ENCODE results near the gene ZNF365. TPM values are rescaled to one million over a fixed set of nuclear protein-coding genes. Genes with fewer than 3 reads are reported as not detected.

The ZNF365 gene
- total and polyA plus RNA-seq, 7 donors: 0.06 to 0.19 (median 0.12) TPM; not detected in 3

DNA sequence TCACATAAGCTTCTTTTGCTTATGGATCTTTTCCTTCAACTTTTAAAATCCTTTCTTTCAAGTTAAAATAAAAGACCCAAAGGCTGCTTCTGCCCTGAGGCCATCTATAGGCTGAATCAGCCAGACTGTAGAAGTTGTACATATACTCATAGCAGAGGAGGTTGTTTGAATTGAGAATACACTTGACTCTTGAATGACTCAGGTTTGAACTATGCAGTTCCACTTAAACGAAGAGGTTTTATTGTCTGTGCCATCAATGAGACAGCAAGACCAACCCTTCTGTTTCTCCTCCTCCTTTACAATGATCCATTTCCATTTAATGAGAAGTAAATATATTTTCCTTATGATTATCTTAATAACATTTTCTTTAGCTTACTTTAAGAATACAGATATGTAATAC lies 5.8 kb downstream of the ZNF365 start:
- ATAC-seq (no peak), DNase-seq (no peak)
- Histone ChIP-seq H3K9me3 (no peaks in the 10 kb centered on the region), H3K4me3 (no peak overlapping the region), H3K36me3 (ENCODE audit: insufficient read depth in 1 of 2, low read depth in 1 of 2) (no peaks in the 10 kb centered on the region), H3K27me3 (ENCODE audit: insufficient read depth in 3 of 3, low read length in 2 of 3) (peaks cover 0 to 6% (median 0%) of the 10 kb centered on the region in 3 donors), H3K4me1 (no peaks in the 10 kb centered on the region), H3K27ac (no peak overlapping the region)
- intact Hi-C loops (cut with DNase I): no loop called here
- TF ChIP-seq, protein P1, sequence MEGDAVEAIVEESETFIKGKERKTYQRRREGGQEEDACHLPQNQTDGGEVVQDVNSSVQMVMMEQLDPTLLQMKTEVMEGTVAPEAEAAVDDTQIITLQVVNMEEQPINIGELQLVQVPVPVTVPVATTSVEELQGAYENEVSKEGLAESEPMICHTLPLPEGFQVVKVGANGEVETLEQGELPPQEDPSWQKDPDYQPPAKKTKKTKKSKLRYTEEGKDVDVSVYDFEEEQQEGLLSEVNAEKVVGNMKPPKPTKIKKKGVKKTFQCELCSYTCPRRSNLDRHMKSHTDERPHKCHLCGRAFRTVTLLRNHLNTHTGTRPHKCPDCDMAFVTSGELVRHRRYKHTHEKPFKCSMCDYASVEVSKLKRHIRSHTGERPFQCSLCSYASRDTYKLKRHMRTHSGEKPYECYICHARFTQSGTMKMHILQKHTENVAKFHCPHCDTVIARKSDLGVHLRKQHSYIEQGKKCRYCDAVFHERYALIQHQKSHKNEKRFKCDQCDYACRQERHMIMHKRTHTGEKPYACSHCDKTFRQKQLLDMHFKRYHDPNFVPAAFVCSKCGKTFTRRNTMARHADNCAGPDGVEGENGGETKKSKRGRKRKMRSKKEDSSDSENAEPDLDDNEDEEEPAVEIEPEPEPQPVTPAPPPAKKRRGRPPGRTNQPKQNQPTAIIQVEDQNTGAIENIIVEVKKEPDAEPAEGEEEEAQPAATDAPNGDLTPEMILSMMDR (IDR thresholded peaks at IDR 0.05): no peak
- WGBS, 3 donors: 30 to 47% (median 40%) methylated on average over 1 of the region's 1 CpG

DNA sequence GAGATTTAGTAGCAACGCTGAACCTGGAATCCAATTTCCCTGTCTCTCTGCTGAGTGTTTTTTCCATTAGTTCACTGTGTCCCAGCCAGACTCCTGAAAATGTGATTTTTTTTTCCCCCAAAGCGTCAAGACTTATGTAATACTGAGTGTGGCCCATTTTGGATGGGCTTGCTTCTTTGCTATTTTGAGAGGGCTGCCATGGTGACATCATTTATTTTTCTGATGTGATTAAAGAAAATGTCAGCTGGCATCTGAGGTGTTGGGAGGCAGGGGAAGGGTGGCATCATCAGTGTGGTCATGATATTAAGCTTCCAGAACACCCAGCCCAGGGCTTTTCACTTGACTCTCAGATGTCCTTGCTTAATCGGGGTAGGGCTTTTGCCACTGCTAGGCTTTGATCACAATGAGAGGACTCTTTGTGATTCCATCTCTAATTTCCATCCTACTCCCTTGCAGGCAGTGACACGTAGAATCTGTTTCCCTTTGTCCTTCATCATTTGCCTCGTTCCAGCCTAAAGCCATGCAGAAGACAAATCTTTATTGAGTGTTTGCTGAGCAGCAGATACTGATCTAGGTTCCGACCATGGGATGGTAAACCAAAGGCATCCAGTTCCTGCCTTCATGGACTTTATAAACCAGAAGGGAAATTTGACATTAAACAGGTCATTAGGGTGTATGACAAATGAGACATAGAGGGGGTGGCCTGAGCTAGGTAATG lies 7.4 kb downstream of the ZNF365 start:
- no peaks in the 10 kb centered on the region for H3K9me3 ChIP-seq
- H3K27ac ChIP-seq: no peak overlapping the region
- TF ChIP-seq, protein P1 (IDR thresholded peaks at IDR 0.05): no peak
- H3K4me3 ChIP-seq: no peak overlapping the region
- intact Hi-C loops (cut with DNase I): no loop called here
- WGBS, 3 donors: 51 to 76% (median 51%) methylated on average over 6 of the region's 6 CpGs
- no peaks in the 10 kb centered on the region for H3K36me3 ChIP-seq (ENCODE audit: insufficient read depth in 1 of 2, low read depth in 1 of 2)
- H3K27me3 ChIP-seq (ENCODE audit: insufficient read depth in 3 of 3, low read length in 2 of 3): no peaks in the 10 kb centered on the region
- no peak for DNase-seq
- no peak for ATAC-seq
- no peaks in the 10 kb centered on the region for H3K4me1 ChIP-seq

DNA sequence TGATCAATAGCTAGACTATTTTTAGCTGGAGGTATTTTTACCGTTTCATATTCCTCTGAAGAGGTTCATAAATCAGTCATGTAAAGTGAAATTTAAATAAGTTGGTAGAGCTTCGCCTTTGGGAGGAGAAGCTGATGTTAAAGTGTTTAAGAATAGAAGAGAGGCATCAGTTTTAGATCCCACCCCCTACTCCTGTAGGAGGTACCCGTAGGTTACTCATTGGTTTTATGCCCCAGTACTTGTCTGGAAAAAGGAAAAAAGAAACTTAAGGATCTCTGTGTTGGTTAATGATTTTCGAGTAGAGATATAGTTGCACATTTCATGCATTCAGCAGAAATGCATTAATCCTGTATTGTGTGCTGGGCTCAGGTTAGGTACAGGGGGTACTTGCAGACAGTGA lies 8.7 kb downstream of the ZNF365 start:
- intact Hi-C loops (cut with DNase I): no loop called here
- Histone ChIP-seq H3K9me3 (no peaks in the 10 kb centered on the region), H3K36me3 (ENCODE audit: insufficient read depth in 1 of 2, low read depth in 1 of 2) (no peaks in the 10 kb centered on the region), H3K4me1 (no peaks in the 10 kb centered on the region), H3K27ac (no peak overlapping the region), H3K27me3 (ENCODE audit: insufficient read depth in 3 of 3, low read length in 2 of 3) (no peaks in the 10 kb centered on the region), H3K4me3 (no peak overlapping the region)
- DNase-seq (no peak), ATAC-seq (no peak)
- 76 to 80% (median 79%) methylated on average over 4 of the region's 4 CpGs for WGBS, 3 donors
- TF ChIP-seq, protein P1 (IDR thresholded peaks at IDR 0.05): no peak

DNA sequence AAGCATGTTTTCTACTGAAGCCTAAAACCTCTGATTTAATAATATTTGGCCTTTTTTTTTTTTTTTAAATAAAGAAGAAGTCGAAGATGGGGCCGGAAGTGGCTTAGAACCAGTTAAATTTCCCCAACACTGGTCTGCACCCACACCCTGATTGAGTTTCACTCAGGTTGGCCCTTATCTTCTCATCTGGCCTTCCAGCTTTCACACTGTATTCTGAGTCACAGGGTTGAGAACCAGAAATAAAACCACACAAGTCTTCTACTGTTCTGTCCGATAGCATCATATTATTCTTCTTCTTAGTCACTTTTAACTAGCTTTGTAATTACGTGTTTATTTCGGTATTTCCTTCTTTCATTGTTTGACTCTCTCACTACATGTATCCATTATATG lies 9.9 kb downstream of the ZNF365 start:
- intact Hi-C loops (cut with DNase I): no loop called here
- Histone ChIP-seq H3K27ac (no peak overlapping the region), H3K36me3 (ENCODE audit: insufficient read depth in 1 of 2, low read depth in 1 of 2) (no peaks in the 10 kb centered on the region), H3K4me3 (no peak overlapping the region), H3K4me1 (no peaks in the 10 kb centered on the region), H3K27me3 (ENCODE audit: insufficient read depth in 3 of 3, low read length in 2 of 3) (no peaks in the 10 kb centered on the region), H3K9me3 (no peaks in the 10 kb centered on the region)
- ATAC-seq: no peak
- 81 to 84% (median 84%) methylated on average over 5 of the region's 5 CpGs for WGBS, 3 donors
- DNase-seq: no peak
- TF ChIP-seq, protein P1 (IDR thresholded peaks at IDR 0.05): no peak
